GM03348 (cell line): Measurements from ENCODE around the gene SLC25A44.
A peak's percentile ranks its signal among the peaks of the same experiment; 100 is the strongest.

Experiments used
- DNase-seq: peaks from one replicate; pipeline ENCODE4 v3.0.0; 2012; ENCODE audit warnings: low spot score

Gene SLC25A44

DNA sequence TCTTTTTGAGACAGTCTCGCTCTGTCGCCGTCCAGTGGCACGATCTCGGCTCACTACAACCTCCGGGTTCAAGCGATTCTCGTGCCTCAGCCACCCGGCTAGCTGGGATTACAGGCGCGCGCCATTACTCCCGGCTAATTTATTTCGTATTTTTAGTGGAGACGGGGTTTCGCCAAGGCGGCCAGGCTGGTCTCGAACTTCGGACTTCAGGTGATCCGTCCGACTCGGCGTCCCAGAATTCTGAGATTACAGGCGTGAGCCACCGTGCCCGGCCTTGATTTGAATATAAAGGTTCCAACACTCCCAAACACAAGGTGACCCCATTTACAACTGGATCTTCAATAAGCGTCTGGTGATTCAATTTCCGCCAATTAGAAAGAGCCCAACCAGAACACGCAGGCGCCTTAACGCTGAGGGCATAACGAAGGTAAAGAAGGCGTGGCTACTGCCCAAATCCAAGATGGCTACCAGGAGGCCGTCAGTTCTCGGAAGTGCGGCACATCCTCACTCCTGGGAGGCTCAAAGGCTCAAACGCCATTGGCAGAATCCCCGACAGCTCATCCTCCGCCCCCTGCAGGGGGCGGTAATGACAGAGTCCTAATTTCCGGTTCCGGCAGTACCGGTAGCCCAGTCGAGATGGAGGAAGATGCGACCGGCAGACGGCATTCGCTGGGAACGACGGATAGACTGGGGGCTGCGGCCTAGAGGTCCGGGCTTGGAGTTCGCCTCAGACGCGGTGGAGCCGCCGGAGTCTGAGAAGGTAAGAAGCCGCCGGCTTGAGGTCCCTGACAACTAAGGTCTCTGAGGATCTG is at the start of gene SLC25A44:
SLC25A44 (plus strand) TSS at position 617 of the 812 bp plus-strand sequence. CDS start 5,744 bp downstream, outside the sequence.
- DNase-seq: peak; percentile 97

DNA sequence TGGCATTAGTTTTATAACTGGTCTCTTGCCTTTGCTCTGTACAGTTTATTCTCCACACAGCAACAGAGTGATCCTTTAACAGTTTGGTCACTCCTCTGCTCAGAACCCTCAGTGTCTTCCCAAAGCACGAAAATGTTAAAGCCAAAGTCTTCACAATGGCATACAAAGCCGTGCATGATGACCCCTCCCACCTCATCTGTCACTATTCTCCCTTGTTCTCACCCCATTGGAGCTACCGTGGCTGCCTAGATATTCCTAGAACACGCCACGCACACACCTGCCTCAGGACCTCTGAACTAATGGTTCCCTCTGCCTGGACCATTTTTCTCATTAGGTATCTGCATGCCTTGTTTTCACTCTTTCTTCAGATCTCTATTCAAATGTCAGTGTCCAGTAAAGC is 49.2 kb upstream of the SLC25A44 start:
- DNase-seq: no peak

DNA sequence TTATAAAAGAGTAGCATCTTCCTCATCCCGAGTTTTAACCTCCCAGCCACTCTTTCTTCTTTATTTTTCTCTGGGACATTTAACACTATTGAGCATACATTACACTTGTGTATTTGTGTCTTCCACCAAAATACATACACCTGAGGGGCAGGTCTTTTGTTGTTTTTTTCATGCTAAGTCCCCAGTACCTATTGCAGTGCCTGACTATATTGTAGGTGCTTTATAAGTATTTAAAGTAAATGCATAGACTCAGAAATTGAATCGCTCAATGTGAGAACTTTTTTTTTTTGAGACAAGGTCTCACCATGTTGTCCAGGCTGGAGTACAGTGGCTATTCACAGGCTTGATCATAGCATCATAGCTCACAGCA is 48.3 kb upstream of the SLC25A44 start:
- DNase-seq: no peak

GRCh38 chr1:156146020-156146768 is 47.7 kb upstream of the SLC25A44 start:
- DNase-seq: peak; percentile 88

- peak; percentile 39 for DNase-seq
Measured at GRCh38 chr1:156146769-156147405, 47.0 kb upstream of the SLC25A44 start.

DNA sequence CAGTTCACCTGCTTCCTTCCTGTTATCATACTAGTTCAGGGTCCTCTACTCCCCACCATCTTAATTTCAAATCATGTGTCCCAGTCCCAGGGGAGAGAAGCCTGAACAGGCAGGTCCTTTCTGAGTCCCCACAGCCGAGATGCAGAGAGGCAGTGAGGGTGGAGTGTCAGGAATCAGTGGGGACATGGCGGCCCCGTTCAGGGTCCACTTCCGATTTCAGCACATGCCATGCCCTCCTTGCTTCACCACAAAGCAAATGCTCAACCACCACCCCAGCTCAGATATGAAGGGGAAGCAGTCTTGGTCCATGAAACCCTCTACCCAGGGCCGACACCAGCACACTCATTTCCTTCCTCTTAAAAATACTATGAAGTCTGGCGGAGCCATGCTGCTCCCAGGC is 45.7 kb upstream of the SLC25A44 start:
- DNase-seq: no peak

DNA sequence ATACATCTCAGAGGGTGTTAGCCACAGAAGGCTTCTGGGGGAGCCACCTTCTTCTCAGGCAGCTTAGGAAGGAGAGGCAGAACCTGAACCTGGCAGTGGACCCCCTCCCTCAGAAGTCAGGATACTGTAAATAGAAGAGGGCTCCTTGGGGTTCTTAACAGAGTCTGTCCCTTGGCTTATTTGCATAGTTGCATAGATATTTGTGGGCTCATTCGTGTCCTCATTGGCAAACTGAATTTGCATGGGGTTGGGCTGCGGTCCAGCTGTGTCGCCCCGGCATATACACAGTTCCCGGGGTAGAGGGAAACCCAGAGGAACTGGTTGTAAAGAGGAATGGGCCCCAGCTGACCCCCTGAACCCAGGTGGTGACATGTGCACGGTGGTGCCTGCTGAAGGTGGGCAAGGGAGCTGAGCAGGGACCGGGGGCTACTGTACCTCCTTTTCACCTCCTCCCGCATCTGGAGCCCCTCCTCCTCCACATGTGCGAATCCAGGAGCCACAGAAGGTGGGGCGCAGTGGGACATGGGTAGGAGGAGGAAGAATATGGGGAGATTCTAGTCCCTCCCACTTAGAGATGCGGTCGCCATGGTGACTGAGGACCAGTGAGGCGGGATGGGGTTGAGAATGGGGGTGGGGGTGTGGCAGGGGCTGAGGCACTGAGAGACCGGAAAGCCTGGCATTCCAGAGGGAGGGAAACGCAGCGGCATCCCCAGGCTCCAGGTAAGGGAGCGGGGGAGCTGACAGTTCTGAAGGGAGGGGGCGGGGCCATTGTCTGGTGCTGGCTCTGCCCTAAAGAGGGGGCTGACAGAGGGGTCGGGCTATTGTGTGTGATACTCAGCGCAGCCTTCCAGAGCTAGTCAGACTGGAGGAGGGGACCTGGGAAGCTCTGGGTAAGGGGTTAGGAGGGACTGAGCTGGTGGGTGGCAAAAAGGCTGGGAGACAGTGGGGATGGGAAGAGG is 44.3 kb upstream of the SLC25A44 start:
- no peak for DNase-seq

GRCh38 chr1:156150333-156151011 is 43.4 kb upstream of the SLC25A44 start:
- no peak for DNase-seq

DNA sequence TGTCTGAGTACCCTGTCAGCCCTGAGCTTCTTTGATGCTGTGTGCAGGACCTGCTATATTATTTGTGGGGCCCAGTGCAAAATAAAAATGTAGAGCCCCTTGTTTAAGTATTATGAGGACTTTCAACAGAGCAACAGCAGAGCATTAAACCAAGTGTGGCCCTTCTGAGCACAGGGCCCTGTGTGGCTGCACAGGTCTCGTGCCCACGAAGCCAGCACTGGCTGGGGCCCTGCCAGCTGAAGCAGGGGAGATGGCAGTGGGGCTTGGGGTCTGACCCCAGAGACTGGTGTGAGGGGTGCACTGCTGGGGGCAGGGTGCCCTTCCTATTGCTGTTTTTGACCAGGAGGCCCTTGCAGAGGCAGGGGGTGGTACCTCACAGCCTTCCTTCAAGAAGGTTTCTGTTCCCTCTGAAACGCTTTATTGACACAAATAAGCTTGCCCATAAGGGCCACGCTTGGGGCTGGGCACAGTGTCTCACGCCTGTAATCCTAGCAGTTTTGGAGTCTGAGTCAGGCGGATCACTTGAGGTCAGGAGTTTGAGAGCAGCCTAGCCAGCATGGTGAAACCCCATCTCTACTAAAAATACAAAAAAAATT is 42.7 kb upstream of the SLC25A44 start:
- no peak for DNase-seq

DNA sequence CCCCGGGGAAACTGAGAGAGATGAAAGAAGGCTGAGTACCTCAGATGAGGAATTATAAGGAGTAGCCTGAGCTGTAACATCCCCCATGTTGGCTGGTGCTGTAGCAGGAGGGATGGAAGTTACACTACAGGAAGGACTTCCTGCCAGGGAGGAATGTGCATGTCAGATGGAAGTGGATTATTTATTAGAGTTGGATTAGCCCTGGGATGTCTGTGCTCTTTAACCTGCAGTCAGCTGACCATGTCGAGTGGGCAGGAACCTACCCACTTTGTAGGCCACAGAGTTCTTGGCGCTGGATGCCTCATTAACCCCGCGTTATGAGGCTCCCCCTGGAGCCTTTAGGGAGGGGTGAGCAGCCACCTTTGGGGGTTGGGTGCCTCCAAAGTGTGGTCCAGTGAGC is 41.3 kb upstream of the SLC25A44 start:
- no peak for DNase-seq

GRCh38 chr1:156153362-156153761 is 40.5 kb upstream of the SLC25A44 start, which contains the start of gene SEMA4A:
SEMA4A (plus strand) TSS chr1:156153585; CDS start chr1:156154579, 994 bp downstream.
- DNase-seq: no peak

DNA sequence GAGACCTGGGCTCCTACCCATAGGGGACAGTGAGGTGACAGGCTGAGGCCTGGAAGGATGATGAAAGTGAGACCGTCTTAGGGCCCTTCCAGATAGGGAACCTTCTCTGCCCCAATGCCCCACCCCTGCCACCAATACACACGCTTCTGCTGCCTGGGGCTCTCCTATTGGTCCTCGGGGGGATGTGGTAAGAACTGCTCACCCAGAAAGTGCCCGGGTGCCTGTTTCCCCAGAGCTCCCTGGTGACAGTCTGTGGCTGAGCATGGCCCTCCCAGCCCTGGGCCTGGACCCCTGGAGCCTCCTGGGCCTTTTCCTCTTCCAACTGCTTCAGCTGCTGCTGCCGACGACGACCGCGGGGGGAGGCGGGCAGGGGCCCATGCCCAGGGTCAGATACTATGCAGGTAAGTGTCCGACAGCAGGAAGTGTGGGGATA is 39.6 kb upstream of the SLC25A44 start:
- DNase-seq: no peak

- no peak for DNase-seq
Measured at GRCh38 chr1:156155756-156156510, 38.0 kb upstream of the SLC25A44 start.

DNA sequence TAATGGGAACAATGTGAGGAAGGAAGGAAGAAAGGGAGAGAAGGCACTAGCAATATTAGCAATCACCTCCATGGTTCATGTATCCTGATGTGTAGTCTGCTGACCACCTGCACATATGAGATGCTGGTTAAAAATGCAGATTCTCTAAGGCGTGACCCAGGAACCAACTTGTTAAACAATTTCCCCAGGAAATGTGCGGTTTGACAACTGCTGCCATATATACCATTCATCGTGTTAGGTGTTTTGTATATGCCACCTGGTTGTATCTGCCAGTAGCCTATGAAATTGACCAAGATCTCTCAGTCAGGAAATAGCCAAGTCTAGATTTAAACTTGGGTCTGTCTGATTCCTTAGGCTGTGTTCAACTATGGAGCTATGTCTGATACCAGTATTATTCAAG is 36.4 kb upstream of the SLC25A44 start:
- DNase-seq: no peak

- no peak for DNase-seq
Measured at GRCh38 chr1:156157966-156158365, 35.9 kb upstream of the SLC25A44 start.

GRCh38 chr1:156160000-156160742 is 33.7 kb upstream of the SLC25A44 start:
- no peak for DNase-seq

DNA sequence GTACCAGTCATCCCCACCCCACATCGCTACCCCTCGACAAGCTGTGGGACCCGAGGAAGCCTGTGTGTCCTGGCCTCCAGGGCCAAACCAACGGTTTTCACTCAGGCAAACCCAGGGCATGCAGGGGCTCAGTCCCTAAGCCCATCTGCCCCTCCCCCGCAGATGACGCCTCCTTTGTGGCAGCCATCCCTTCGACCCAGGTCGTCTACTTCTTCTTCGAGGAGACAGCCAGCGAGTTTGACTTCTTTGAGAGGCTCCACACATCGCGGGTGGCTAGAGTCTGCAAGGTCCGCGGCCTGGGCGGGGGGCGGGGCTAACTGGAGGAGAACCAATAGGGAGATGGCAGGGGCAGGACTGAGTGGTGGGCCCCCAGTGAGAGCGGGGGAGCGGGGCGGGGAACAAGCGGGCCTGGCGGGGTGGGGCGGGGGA is 33.1 kb upstream of the SLC25A44 start:
- DNase-seq: peak; percentile 92

DNA sequence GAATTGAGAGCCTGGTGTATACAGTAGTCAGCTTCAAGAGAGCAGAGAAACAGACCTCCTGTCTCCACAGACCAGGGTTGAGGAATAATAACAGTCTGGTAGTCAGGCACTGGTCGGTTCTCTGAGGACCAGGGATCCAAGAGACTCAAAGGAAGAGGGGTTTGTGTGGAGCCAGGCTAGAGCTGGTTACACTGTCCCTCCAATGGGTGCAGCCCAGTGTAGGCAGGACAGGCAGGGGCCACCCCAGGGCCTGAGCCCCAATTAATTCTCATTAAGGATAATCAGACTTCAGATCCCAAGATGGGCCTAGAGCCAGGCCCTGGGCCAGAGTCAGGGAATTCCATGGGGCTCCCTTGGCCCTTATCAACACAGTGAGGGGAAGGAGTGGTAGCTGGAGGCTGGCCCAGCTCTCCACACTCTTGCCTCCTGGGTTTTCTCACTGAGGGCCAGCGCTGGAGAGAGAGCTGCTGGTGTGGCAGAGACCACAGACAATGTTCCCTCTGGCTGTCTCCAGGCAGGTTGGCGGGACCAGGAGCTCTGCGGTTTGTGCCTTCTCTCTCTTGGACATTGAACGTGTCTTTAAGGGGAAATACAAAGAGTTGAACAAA is 31.4 kb upstream of the SLC25A44 start:
- no peak for DNase-seq

DNA sequence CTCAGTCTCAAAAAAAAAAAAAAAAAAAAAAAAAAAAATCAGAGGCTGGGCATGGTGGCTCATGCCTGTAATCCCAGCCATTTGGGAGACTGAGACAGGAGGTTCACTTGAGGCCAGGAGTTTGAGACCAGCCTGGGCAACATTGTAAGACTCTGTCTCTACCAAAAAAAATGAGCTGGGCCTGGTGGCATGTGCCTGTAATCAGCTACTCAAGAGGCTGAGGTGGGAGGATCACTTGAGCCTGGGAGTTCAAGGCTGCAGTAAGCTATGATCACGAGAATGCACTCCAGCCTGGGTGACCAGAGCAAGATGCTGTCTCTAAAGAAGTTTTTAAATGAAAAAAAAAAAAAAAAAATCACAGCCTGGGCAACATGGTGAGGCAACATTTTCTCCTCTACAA is 30.2 kb upstream of the SLC25A44 start:
- no peak for DNase-seq
